Activated CD8-positive, alpha-beta memory T cell treated with anti-CD3 and anti-CD28 coated beads for 48 hours (primary cell): ENCODE results near the gene PPP1R18.
"Not testable (repeated sequence)": the region's sequence is repeated elsewhere in the genome, so short reads cannot be mapped to it uniquely, and the experiment has no call there.

ENCODE experiments used
- DNase-seq, 3 experiments: peaks; one replicate each; pipeline ENCODE4 v3.0.0-alpha.2; 2020; ENCODE audit warnings: low read depth in 2 of 3, low spot score in 2 of 3

Gene PPP1R18

DNA sequence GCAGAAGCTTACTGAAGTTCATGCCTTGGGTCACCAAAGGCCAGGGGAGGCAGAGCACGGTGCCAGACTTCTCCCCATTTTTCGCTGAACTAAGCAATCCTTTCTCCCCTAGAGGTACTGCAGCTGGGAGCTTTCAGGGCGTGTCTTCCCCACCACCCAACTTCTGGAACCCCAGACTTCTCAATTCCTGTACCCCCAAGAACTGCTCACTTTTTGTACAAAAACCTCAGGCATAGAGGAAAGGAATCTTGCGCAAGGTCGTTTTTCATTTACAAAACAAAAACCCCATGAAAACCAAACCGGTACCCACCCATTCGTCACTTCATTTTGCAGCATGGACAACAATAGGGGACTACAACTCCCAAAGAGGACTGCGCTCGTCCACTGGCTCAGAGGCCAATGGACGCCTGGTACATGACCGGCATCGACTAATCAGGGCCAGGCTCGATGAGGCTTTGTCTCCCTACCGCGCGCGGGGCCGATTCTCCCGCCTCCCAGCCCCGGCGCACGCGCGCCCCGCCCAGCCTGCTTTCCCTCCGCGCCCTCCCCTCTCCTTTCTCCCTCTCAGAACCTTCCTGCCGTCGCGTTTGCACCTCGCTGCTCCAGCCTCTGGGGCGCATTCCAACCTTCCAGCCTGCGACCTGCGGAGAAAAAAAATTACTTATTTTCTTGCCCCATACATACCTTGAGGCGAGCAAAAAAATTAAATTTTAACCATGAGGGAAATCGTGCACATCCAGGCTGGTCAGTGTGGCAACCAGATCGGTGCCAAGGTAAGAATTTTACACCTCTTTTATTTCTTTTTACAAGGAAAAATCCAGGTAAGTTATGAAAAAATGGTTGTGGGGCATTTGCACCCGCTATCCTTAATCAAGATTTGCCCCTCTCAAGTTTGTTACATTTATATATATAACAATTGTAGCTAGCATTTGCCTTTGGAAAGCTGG, 33.6 kb upstream of the PPP1R18 start, which contains the start of gene TUBB:
Gene TUBB (plus strand): TSS at position 562 of the 947 bp plus-strand sequence. CDS start 155 bp downstream, at position 717.
- DNase-seq = peak; percentile 83 to 91 (median 90)

DNA sequence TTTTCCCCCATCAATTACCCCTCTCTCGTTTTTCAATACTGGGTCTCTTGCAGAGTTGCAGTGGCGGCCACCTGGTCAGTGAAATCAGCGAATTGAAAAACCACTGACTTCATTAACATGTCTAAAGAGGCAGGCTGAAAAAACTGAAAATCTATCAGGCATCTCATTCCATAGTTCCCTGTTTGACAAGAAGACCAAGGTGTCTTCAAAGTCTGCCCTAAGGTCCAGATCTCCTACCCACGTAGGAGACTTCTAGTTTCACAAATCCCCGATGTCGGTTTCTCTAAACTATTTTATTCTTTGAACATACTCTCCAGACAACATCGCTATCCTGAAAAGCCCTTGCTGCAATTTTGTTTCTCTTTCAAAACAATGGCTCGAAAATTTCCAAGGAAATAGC, 32.9 kb upstream of the PPP1R18 start:
- DNase-seq = no peak

- DNase-seq = not testable (repeated sequence)
Measured at GRCh38 chr6:30717845-30718720, 31.6 kb upstream of the PPP1R18 start.

DNA sequence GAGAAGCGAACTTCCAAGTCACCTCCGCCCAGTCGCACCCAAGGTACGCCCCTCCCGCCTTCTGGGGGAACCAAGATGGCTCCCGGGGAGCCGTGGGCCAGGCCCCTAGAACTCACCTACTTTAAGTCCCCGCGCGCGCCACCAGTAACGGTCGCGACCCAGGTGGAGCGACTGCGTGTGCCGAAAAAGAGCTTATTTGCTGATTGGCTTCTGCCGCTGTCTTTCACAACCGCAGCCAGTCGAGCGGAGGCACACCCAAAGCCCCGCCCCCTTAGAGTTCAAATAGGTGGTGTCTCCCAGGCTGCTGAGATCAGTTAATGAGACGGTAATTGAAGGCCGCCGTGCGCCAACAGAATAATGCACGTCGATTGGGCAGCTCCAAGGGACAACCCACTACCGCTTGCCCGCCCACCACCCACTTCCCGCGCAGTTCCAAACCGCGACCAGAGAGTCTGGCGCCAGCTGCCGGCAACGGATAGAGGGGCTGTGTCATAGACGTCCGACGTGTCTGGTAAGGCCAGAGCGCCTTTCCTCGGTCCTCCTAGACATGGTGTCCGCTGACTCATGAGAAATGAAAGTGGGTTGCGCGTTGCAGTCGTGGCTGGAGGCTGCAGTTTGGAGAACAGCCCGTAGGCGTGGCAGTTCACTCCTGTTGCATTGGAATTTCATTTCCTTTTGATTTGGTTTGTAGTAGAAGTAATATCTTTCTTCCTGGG, 30.8 kb upstream of the PPP1R18 start, which contains the start of gene MDC1:
Gene MDC1 (minus strand): TSS at position 153 of the 716 bp plus-strand sequence. CDS start 2,106 bp downstream, outside the sequence.
- peak; percentile 94 to 98 (median 94) for DNase-seq

DNA sequence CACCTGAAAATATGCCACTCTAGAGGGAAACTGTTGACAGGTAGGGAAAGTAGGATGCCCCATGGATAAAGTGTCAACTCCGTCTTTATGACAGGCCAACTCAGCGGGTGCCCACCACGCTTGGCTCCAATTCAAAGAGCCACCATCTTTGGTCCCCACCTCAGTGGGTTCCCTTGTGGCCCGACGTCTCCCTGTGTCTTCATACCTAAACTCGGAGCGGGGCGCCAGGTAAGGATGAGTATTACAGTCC, 30.4 kb upstream of the PPP1R18 start:
- no peak for DNase-seq

GRCh38 chr6:30714263-30714662, 27.8 kb upstream of the PPP1R18 start:
- DNase-seq = no peak

DNA sequence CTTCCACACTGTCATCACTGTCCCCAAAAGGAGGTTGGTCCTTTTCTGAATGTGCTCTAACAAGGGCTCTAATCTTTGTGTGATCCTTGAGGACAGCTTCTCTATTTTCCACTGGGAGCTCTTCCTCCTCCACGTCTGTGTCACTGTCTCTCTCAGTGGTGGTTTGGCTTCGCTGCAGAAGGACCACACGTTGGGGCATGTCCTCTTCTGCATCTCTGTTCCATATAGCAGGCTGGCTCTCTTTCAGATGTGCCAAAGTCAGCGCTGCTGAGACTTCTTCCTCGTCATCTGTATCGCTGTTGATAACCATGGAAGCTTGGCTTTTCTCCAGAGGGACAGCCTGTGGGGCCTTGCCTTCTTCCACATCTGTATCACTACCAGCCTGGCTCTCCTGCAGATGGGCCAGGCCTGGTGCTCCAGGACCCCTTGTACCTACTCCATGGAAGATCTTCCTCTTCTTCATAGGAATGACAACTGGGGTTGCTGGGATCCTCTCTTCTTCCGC, 26.0 kb upstream of the PPP1R18 start:
- no peak for DNase-seq

GRCh38 chr6:30711758-30712380, 25.4 kb upstream of the PPP1R18 start:
- no peak for DNase-seq

DNA sequence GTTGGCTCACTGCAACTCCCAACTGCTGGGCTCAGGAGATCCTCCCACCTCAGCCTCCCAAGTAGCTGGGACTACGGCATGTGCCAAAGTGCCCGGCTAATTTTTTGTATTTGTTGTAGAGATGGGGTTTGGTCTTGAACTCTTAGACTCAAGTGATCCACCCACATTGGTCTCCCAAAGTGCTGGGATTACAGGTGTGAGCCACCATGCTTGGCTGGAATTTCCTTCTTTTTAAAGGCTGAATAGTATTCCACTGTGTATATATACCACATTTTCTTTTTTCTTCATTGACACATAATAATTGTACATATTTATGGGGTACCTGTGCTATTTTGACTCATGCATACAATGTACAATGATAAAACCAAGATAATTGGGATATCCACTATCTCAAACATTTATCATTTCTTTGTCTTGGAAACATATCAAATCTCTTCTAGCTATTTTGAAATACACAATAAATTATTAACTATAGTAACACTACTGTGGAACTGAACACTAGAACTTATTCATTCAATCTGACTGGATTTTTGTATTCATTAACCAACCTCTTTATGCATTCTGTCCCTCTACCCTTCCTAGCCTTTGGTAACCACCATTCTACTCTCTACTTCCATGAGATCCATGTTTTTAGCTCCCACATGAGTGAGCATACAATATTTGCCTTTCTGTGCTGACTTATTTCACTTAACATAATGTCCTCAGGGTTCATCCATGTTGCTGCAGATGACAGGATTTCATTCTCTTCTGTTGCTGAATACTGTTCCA, 22.8 kb upstream of the PPP1R18 start:
- DNase-seq = no peak

- no peak for DNase-seq
Measured at GRCh38 chr6:30707281-30707850, 20.9 kb upstream of the PPP1R18 start.

DNA sequence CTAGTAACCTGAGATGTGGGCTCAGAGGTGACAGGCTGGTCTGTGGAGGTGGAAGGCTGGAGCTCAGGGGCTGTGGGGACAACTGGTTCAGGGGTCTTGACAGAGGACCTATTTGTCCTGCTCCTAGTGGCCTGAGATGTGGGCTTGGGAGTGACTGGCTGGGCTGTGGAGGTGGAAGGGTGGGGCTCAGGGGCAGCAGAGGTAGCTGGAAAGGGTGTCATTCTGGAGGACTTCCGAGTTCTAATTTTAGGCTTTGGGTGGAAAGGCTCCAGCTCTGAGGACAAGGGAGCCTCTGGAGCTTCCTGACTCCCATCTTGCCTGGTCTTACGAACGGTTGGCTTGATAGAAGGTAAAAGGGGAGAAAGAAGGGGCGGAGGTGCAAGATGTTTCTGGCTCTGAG, 19.2 kb upstream of the PPP1R18 start:
- DNase-seq = no peak

DNA sequence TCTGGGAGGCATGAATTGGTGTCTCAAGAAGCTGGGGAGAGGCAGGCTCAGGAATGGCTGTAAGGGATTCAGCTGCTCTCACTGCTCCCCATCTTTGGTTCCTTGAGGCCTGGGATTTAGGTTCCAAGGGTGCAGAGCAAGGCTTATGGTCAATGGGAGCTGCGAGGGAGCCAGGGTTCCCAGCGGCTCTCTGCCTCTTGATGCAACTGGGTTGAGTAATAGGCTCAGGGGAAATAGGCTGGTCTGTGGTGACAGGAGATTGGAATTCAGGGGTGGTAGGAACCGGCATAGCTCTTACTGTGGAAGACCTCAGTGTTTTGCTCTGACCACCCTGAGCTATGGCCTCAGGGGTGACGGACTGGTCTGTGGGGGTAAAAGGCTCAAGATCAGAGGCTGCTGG, 17.4 kb upstream of the PPP1R18 start:
- DNase-seq = no peak

GRCh38 chr6:30703011-30703410, 16.6 kb upstream of the PPP1R18 start:
- DNase-seq = no peak

- DNase-seq = no peak
Measured at GRCh38 chr6:30700340-30700739, 13.9 kb upstream of the PPP1R18 start.

- DNase-seq = no peak
Measured at GRCh38 chr6:30696432-30696831, 10.0 kb upstream of the PPP1R18 start.

GRCh38 chr6:30691208-30691847, 4.9 kb upstream of the PPP1R18 start:
- no peak for DNase-seq

GRCh38 chr6:30690403-30691207, 4.2 kb upstream of the PPP1R18 start, which contains the start of gene NRM:
Gene NRM, minus strand, starts transcription at chr6:30690984. Its CDS starts 10 bp downstream, at chr6:30690974.
- peak in 2 of 3 experiments; percentile 62 to 72 for DNase-seq

GRCh38 chr6:30689985-30690384, 3.5 kb upstream of the PPP1R18 start:
- DNase-seq = no peak
